ENCODE measurements around the gene SLC27A1. TPM values are rescaled to one million over a fixed set of nuclear protein-coding genes. Genes with fewer than 3 reads are reported as not detected.

SLC27A1 gene
- total and polyA plus RNA-seq, 4 donors = 15.6 to 47.5 (median 28.1) TPM

DNA sequence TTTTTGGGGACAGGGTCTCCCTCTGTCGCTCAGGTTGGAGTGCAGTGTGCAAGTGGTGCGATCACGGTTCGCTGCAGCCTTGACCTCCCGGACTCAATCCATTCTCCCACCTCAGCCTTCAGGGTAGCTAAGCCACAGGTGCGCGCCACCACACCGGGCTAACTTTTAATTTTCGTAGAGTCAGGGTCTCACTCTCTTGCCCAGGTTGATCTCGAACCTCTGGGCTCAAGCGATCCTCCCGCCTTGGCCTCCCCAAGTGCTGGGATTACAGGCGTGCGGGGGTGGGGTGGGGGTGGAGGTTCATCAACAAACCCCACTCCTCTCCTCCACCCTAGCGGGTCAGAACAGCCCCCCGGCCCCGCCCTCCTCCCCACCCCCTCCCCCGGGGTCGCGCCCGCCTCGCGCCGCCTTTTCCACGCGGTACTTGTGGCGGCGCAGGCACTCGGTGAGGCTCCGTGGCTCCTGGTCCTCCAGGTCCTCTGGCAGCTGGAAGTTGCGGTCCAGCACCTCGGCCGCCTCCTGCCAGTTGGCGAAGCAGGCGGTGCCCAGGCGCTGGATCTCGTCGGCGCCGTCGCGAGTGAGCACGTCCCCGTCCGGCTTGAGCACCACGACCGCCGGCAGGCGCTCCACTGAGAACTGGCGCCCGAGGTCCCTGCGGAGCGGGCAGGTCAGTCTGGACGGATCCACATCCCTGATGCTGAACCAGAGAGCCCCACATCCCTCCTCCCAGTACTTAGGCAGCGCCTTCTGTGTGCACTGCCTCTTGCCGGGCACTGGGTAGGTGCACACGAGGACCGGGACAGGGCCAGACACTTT lies 14.8 kb upstream of the SLC27A1 start:
- 8% methylated on average over 46 of the region's 58 CpGs for WGBS (ENCODE audit: insufficient coverage)
- no peak overlapping the region for H3K27ac ChIP-seq (ENCODE audit: low read depth, low read length)
- H3K9me3 ChIP-seq (ENCODE audit: control insufficient read depth, insufficient read depth, low read length) = no peaks in the 10 kb centered on the region
- H3K27me3 ChIP-seq (ENCODE audit: control insufficient read depth, insufficient read depth, low read length) = peaks cover 50% of the 10 kb centered on the region
- peaks cover 20% of the 10 kb centered on the region for H3K4me1 ChIP-seq (ENCODE audit: control insufficient read depth, insufficient read depth, low read length)
- DNase-seq (ENCODE audit: low read depth in 4 of 6, low spot score in 6 of 6) = no peak
- no peak overlapping the region for H3K4me3 ChIP-seq (ENCODE audit: low read depth, low read length)
- H3K36me3 ChIP-seq (ENCODE audit: control insufficient read depth, insufficient read depth, low read length) = no peaks in the 10 kb centered on the region

- peaks cover 49% of the 10 kb centered on the region for H3K27me3 ChIP-seq (ENCODE audit: control insufficient read depth, insufficient read depth, low read length)
These were observed 14.2 kb upstream of the SLC27A1 start for GRCh38 chr19:17456127-17456526.

DNA sequence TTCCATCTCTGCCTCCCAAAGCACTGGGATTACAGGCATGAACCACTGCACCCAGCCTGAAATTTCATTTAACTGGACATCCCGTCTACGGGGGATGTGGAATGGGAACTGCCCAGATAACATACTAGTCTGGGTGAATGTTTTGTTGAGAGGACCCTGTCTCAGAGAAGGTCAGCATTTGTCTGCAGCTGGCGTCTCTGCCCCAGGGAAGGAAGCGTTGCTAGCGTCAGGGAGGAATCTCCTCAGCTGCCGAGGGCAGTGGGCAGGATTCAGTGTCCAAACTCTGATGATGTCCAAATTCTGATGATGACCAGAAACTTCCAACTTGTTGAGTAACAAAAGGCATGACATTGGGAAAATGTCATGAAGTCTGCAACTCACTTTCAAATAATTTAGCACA lies 12.7 kb upstream of the SLC27A1 start:
- H3K4me3 ChIP-seq (ENCODE audit: low read depth, low read length) = no peak overlapping the region
- no peak overlapping the region for H3K27ac ChIP-seq (ENCODE audit: low read depth, low read length)
- peaks cover 20% of the 10 kb centered on the region for H3K4me1 ChIP-seq (ENCODE audit: control insufficient read depth, insufficient read depth, low read length)
- no peaks in the 10 kb centered on the region for H3K9me3 ChIP-seq (ENCODE audit: control insufficient read depth, insufficient read depth, low read length)
- no peaks in the 10 kb centered on the region for H3K36me3 ChIP-seq (ENCODE audit: control insufficient read depth, insufficient read depth, low read length)
- H3K27me3 ChIP-seq (ENCODE audit: control insufficient read depth, insufficient read depth, low read length) = peaks cover 49% of the 10 kb centered on the region
- no peak for DNase-seq (ENCODE audit: low read depth in 4 of 6, low spot score in 6 of 6)
- 50% methylated on average over 6 of the region's 6 CpGs for WGBS (ENCODE audit: insufficient coverage)

More at GRCh38 chr19:17456127-17456526, 14.2 kb upstream of the SLC27A1 start:
- WGBS (ENCODE audit: insufficient coverage) = 62% methylated on average over 8 of the region's 11 CpGs
- Histone ChIP-seq H3K4me1 (ENCODE audit: control insufficient read depth, insufficient read depth, low read length) (peaks cover 20% of the 10 kb centered on the region), H3K36me3 (ENCODE audit: control insufficient read depth, insufficient read depth, low read length) (no peaks in the 10 kb centered on the region), H3K4me3 (ENCODE audit: low read depth, low read length) (no peak overlapping the region), H3K9me3 (ENCODE audit: control insufficient read depth, insufficient read depth, low read length) (no peaks in the 10 kb centered on the region), H3K27ac (ENCODE audit: low read depth, low read length) (no peak overlapping the region)
- DNase-seq (ENCODE audit: low read depth in 4 of 6, low spot score in 6 of 6) = no peak

GRCh38 chr19:17458970-17459369 lies 11.4 kb upstream of the SLC27A1 start:
- 89% methylated on average over 3 of the region's 3 CpGs for WGBS (ENCODE audit: insufficient coverage)
- H3K4me3 ChIP-seq (ENCODE audit: low read depth, low read length) = no peak overlapping the region
- H3K36me3 ChIP-seq (ENCODE audit: control insufficient read depth, insufficient read depth, low read length) = no peaks in the 10 kb centered on the region
- DNase-seq (ENCODE audit: low read depth in 4 of 6, low spot score in 6 of 6) = no peak
- no peaks in the 10 kb centered on the region for H3K9me3 ChIP-seq (ENCODE audit: control insufficient read depth, insufficient read depth, low read length)
- H3K27ac ChIP-seq (ENCODE audit: low read depth, low read length) = no peak overlapping the region
- peaks cover 12% of the 10 kb centered on the region for H3K4me1 ChIP-seq (ENCODE audit: control insufficient read depth, insufficient read depth, low read length)
- H3K27me3 ChIP-seq (ENCODE audit: control insufficient read depth, insufficient read depth, low read length) = peaks cover 41% of the 10 kb centered on the region

- no peaks in the 10 kb centered on the region for H3K9me3 ChIP-seq (ENCODE audit: control insufficient read depth, insufficient read depth, low read length)
- no peak for DNase-seq (ENCODE audit: low read depth in 4 of 6, low spot score in 6 of 6)
- H3K27me3 ChIP-seq (ENCODE audit: control insufficient read depth, insufficient read depth, low read length) = peaks cover 27% of the 10 kb centered on the region
- peaks cover 5% of the 10 kb centered on the region for H3K4me1 ChIP-seq (ENCODE audit: control insufficient read depth, insufficient read depth, low read length)
- 85% methylated on average over 25 of the region's 26 CpGs for WGBS (ENCODE audit: insufficient coverage)
- no peaks in the 10 kb centered on the region for H3K36me3 ChIP-seq (ENCODE audit: control insufficient read depth, insufficient read depth, low read length)
- H3K27ac ChIP-seq (ENCODE audit: low read depth, low read length) = no peak within 1 kb of the TSS
- H3K4me3 ChIP-seq (ENCODE audit: low read depth, low read length) = no peak within 1 kb of the TSS
These were observed 9.7 kb upstream of the SLC27A1 start, which contains the start of gene NXNL1 for GRCh38 chr19:17460372-17461230. NXNL1 (minus strand) TSS chr19:17460926; CDS start chr19:17460869, 57 bp downstream.

GRCh38 chr19:17466487-17466850 lies 3.9 kb upstream of the SLC27A1 start:
- 47% methylated on average over 4 of the region's 6 CpGs for WGBS (ENCODE audit: insufficient coverage)

DNA sequence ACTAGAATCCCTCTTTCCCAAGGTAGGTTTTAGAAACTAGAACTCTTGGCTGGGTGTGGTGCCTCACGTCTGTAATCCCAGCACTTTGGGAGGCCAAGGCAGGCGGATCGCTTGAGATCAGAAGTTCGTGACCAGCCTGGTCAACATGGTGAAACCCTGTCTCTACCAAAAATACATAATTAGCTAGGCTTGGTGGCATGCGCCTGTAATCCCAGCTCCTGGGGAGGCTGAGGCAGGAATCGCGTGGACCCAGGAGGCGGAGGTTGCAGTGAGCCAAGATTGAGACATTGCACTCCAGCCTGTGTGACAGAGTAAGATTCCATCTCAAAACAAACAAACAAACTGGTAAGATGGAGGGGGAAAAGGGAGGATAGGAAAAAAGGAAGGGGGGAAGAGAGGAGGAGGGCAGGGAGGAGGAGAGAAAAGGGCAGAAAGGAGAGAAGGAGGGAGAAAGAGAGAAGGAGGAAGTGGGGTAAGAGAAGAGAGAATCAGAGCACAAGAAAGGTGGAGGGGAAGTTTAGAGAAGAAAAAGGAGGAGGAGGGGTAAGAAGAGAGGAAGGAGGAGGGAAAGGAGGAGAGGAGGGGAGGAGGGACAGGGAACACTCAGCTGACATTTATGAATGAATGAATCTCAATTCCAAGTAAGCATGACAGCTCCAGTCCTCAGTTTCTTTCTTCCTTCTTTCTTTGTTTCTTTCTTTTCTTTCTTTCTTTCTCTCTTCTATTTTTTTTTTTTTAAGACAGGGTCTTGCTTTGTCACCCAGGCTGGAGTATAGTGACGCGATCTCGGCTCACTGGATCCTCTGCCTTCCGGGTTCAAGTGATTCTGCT lies 2.6 kb upstream of the SLC27A1 start:
- no peaks in the 10 kb centered on the region for H3K27me3 ChIP-seq (ENCODE audit: control insufficient read depth, insufficient read depth, low read length)
- H3K36me3 ChIP-seq (ENCODE audit: control insufficient read depth, insufficient read depth, low read length) = no peaks in the 10 kb centered on the region
- no peak overlapping the region for H3K27ac ChIP-seq (ENCODE audit: low read depth, low read length)
- H3K9me3 ChIP-seq (ENCODE audit: control insufficient read depth, insufficient read depth, low read length) = no peaks in the 10 kb centered on the region
- WGBS (ENCODE audit: insufficient coverage) = 87% methylated on average over 10 of the region's 12 CpGs
- H3K4me3 ChIP-seq (ENCODE audit: low read depth, low read length) = no peak overlapping the region
- DNase-seq (ENCODE audit: low read depth in 4 of 6, low spot score in 6 of 6) = no peak
- H3K4me1 ChIP-seq (ENCODE audit: control insufficient read depth, insufficient read depth, low read length) = peaks cover 34% of the 10 kb centered on the region

More at GRCh38 chr19:17466487-17466850, 3.9 kb upstream of the SLC27A1 start:
- no peak for DNase-seq (ENCODE audit: low read depth in 4 of 6, low spot score in 6 of 6)
- Histone ChIP-seq H3K9me3 (ENCODE audit: control insufficient read depth, insufficient read depth, low read length) (no peaks in the 10 kb centered on the region), H3K4me1 (ENCODE audit: control insufficient read depth, insufficient read depth, low read length) (peaks cover 27% of the 10 kb centered on the region), H3K36me3 (ENCODE audit: control insufficient read depth, insufficient read depth, low read length) (no peaks in the 10 kb centered on the region), H3K4me3 (ENCODE audit: low read depth, low read length) (no peak overlapping the region), H3K27ac (ENCODE audit: low read depth, low read length) (no peak overlapping the region), H3K27me3 (ENCODE audit: control insufficient read depth, insufficient read depth, low read length) (no peaks in the 10 kb centered on the region)

- H3K4me1 ChIP-seq (ENCODE audit: control insufficient read depth, insufficient read depth, low read length) = peaks cover 34% of the 10 kb centered on the region
- peak in 1 of 6 donors; percentile 58 for DNase-seq (ENCODE audit: low read depth in 4 of 6, low spot score in 6 of 6)
These were observed 1.8 kb upstream of the SLC27A1 start for GRCh38 chr19:17468302-17469091.

More at GRCh38 chr19:17468302-17469091, 1.8 kb upstream of the SLC27A1 start:
- H3K9me3 ChIP-seq (ENCODE audit: control insufficient read depth, insufficient read depth, low read length) = no peaks in the 10 kb centered on the region
- H3K36me3 ChIP-seq (ENCODE audit: control insufficient read depth, insufficient read depth, low read length) = no peaks in the 10 kb centered on the region
- H3K4me3 ChIP-seq (ENCODE audit: low read depth, low read length) = peak overlapping the region; percentile 73
- H3K27ac ChIP-seq (ENCODE audit: low read depth, low read length) = peak overlapping the region; percentile 84
- H3K27me3 ChIP-seq (ENCODE audit: control insufficient read depth, insufficient read depth, low read length) = no peaks in the 10 kb centered on the region
- WGBS (ENCODE audit: insufficient coverage) = 43% methylated on average over 23 of the region's 25 CpGs

Measured in spinal cord (tissue), 10 donors.